ENCODE data around the gene MEIS2.
"Not testable (repeated sequence)": the region's sequence is repeated elsewhere in the genome, so short reads cannot be mapped to it uniquely, and the experiment has no call there.

- TF ChIP-seq, protein P1, sequence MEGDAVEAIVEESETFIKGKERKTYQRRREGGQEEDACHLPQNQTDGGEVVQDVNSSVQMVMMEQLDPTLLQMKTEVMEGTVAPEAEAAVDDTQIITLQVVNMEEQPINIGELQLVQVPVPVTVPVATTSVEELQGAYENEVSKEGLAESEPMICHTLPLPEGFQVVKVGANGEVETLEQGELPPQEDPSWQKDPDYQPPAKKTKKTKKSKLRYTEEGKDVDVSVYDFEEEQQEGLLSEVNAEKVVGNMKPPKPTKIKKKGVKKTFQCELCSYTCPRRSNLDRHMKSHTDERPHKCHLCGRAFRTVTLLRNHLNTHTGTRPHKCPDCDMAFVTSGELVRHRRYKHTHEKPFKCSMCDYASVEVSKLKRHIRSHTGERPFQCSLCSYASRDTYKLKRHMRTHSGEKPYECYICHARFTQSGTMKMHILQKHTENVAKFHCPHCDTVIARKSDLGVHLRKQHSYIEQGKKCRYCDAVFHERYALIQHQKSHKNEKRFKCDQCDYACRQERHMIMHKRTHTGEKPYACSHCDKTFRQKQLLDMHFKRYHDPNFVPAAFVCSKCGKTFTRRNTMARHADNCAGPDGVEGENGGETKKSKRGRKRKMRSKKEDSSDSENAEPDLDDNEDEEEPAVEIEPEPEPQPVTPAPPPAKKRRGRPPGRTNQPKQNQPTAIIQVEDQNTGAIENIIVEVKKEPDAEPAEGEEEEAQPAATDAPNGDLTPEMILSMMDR (IDR thresholded peaks at IDR 0.05) = not testable (repeated sequence)
- TF ChIP-seq POLR2A (IDR thresholded peaks at IDR 0.05) = not testable (repeated sequence)
Measured at GRCh38 chr15:36980281-36980680, 120.1 kb downstream of the MEIS2 start.

All from Peyer's patch (tissue), 4 donors.